HepG2 (cell line): ENCODE data around the gene FAM219A. TPM values are rescaled to one million over a fixed set of nuclear protein-coding genes. Genes with fewer than 3 reads are reported as not detected.
"Not testable (repeated sequence)": the region's sequence is repeated elsewhere in the genome, so short reads cannot be mapped to it uniquely, and the experiment has no call there.

Experiments used
- ATAC-seq: fragments of 200-7000 bp; cut with Tn5 transposase; 3 replicates; pipeline ENCODE4 v1.9.1; 2020; ENCODE audit warnings: mild to moderate bottlenecking, moderate library complexity
- BruUV-seq: library from RNA; stranded (reverse); fragments of 400-500 nt; replicated peaks from 2 replicates; lab custom pipeline; 2021; lab: Mats Ljungman, UMichigan
- CTCF ChIA-PET: fragments of 300-600 bp; formaldehyde crosslinking; extraction: SDS; loops from one replicate; lab custom pipeline; 2021; ENCODE audit warnings: low total read pairs, inconsistent platforms, low intra/inter-chr PET ratio; lab: Yijun Ruan, JAX
- POLR2A ChIA-PET: fragments of 350-600 bp; sonication (Branson Sonifier 250); formaldehyde crosslinking; loops from one replicate; lab custom pipeline; 2020; ENCODE audit warnings: antibody characterized with exemption, inconsistent platforms; lab: Yijun Ruan, JAX
- DNase-seq: peaks from one replicate; pipeline ENCODE4 v3.0.0-alpha.2; 2015; ENCODE audit warnings: low spot score
- FAIRE-seq: peaks from 3 replicates; lab custom pipeline; 2011; peaks lifted over from hg19 to GRCh38; lab: Jason Lieb, UNC
- H2AFZ ChIP-seq: one replicate; pipeline ENCODE4 v1.6.1; 2011; ENCODE audit warnings: low read length, inconsistent platforms
- H3K27ac ChIP-seq: fragments of 300-600 bp; 3 replicates; pipeline ENCODE4 v1.8.0; 2011; ENCODE audit warnings: mixed run types, mild to moderate bottlenecking, mixed read lengths, low read length, inconsistent platforms; ENCODE audit not compliant: insufficient read depth; ENCODE audit errors: extremely low read length
- H3K27me3 ChIP-seq, 2 experiments: fragments of 200-600 bp in 1 of 2; 2 replicates in 1 of 2; 3 replicates in 1 of 2; pipeline versions ENCODE4 v1.6.0 to v1.8.0; 2011; ENCODE audit warnings: low read length in 2 of 2, mild to moderate bottlenecking in 2 of 2, moderate library complexity in 2 of 2, inconsistent platforms in 1 of 2; ENCODE audit not compliant: insufficient read depth in 2 of 2, control insufficient read depth in 1 of 2
- H3K36me3 ChIP-seq, 2 experiments: fragments of 200-600 bp in 1 of 2; replicated peaks in 1 of 2; 2 replicates in 1 of 2; 3 replicates in 1 of 2; pipeline versions ENCODE4 v1.5.1 to v1.8.0; 2011; ENCODE audit warnings: low read length in 2 of 2, inconsistent platforms in 1 of 2; ENCODE audit not compliant: insufficient read depth in 2 of 2, control insufficient read depth in 1 of 2
- H3K4me1 ChIP-seq: 2 replicates; pipeline ENCODE4 v1.5.1; 2012; ENCODE audit warnings: low read length, inconsistent platforms; ENCODE audit not compliant: insufficient read depth
- H3K4me2 ChIP-seq: 2 replicates; pipeline ENCODE4 v1.6.0; 2011; ENCODE audit warnings: low read depth, low read length, inconsistent platforms
- H3K4me3 ChIP-seq, 3 experiments: fragments of 200-600 bp in 1 of 3; sonication (generic), shearing (Covaris generic) in 1 of 3; replicated peaks in 1 of 3; 2 replicates each; pipeline ENCODE4 v1.5.1; 2011 to 2016; ENCODE audit warnings: low read length in 3 of 3, inconsistent platforms in 2 of 3, low read depth in 2 of 3, mild to moderate bottlenecking in 2 of 3, control low read depth in 1 of 3, mixed read lengths in 1 of 3; ENCODE audit not compliant: insufficient read depth in 1 of 3
- H3K79me2 ChIP-seq: one replicate; pipeline ENCODE4 v1.6.1; 2011; ENCODE audit warnings: low read length, inconsistent platforms; ENCODE audit not compliant: insufficient read depth
- H3K9ac ChIP-seq: 2 replicates; pipeline ENCODE4 v1.6.0; 2011; ENCODE audit warnings: mild to moderate bottlenecking, low read depth, low read length, inconsistent platforms; ENCODE audit not compliant: insufficient read depth
- H3K9me3 ChIP-seq: 2 replicates; pipeline ENCODE4 v1.5.1; 2012; ENCODE audit warnings: mild to moderate bottlenecking, low read length
- H4K20me1 ChIP-seq: 2 replicates; pipeline ENCODE4 v1.6.0; 2011; ENCODE audit warnings: inconsistent platforms, mild to moderate bottlenecking, low read length, moderate library complexity; ENCODE audit not compliant: insufficient read depth
- CCDC6 ChIP-seq: sonication (generic); formaldehyde crosslinking; IDR thresholded peaks from 2 replicates; pipeline ENCODE4 v1.8.1; 2022; ENCODE audit warnings: mild to moderate bottlenecking, missing genetic modification reagents, moderate library complexity
- FOXM1 ChIP-seq: sonication (generic); formaldehyde crosslinking; IDR thresholded peaks from 2 replicates; pipeline ENCODE4 v1.5.0; 2020; ENCODE audit warnings: missing genetic modification reagents
- KDM3A ChIP-seq: IDR thresholded peaks from 2 replicates; pipeline ENCODE4 v1.6.1; 2018; ENCODE audit warnings: low read depth, missing compliant biosample characterization
- YEATS2 ChIP-seq: sonication (generic); formaldehyde crosslinking; IDR thresholded peaks from 2 replicates; pipeline ENCODE4 v1.4.0; 2020; ENCODE audit warnings: missing genetic modification reagents, borderline replicate concordance
- ZNF124 ChIP-seq: sonication (generic); formaldehyde crosslinking; IDR thresholded peaks from 2 replicates; pipeline ENCODE4 v1.4.0; 2020; ENCODE audit warnings: missing genetic modification reagents
- ZNF746 ChIP-seq: sonication (generic); formaldehyde crosslinking; IDR thresholded peaks from 2 replicates; pipeline ENCODE4 v1.8.0; 2022; ENCODE audit warnings: mild to moderate bottlenecking, missing genetic modification reagents
- WGBS: methylation state at CpG from one replicate; pipeline ENCODE4 v1.1.6; 2017; ENCODE audit warnings: low lambda C conversion rate; 5-methylcytosine and 5-hydroxymethylcytosine counted together
- in situ Hi-C: cut with HindIII; loops from 2 replicates; pipeline ENCODE4 v1.10.0; 2017; ENCODE audit warnings: low pct_unique_long_range_greater_than_20kb; ENCODE audit not compliant: extremely low pct_ligation_motif_present
- intact Hi-C: fragments of 100-400 bp; cut with micrococcal nuclease; formaldehyde crosslinking; loops from one replicate; pipeline ENCODE4 v1.10.0; 2022; ENCODE audit not compliant: unreplicated experiment
- polyA plus RNA-seq, 8 experiments: library from polyadenylated mRNA; depleted of rRNA in 3 of 8; stranded (reverse) in 7 of 8; unstranded in 1 of 8; fragments of >200 nt; fragmentation: Illumina TruSeq in 4 of 8; extraction: Trizol in 4 of 8; gene quantifications; 2 replicates each; pipeline versions ENCODE4 v1.2.1 to v1.2.3, GENCODE V29; 2011 to 2016; ENCODE audit warnings: low read depth in 4 of 8, missing spikeins in 1 of 8, mixed read lengths in 1 of 8; ENCODE audit not compliant: insufficient read depth in 1 of 8
- total RNA-seq, 5 experiments: library from RNA; depleted of rRNA; stranded (reverse); fragments of >200 nt; fragmentation: Illumina TruSeq; extraction: Trizol; gene quantifications; 2 replicates each; pipeline ENCODE4 v1.2.3, GENCODE V29; 2016; ENCODE audit warnings: low read depth in 1 of 5
- TF ChIP-seq, protein P1 (sequence below): sonication (generic); formaldehyde crosslinking; IDR thresholded peaks from 2 replicates; pipeline ENCODE4 v1.9.0; 2022; ENCODE audit warnings: missing genetic modification reagents, mild to moderate bottlenecking, borderline replicate concordance
- TF ChIP-seq, protein P2 (sequence below): sonication (generic); formaldehyde crosslinking; IDR thresholded peaks from 2 replicates; pipeline ENCODE4 v1.5.0; 2020; ENCODE audit warnings: mild to moderate bottlenecking, missing genetic modification reagents

Gene FAM219A
- total and polyA plus RNA-seq, 2 of the 13 experiments (the other 11 are each of a cell fraction or from before 2014, with no cell fraction given): 3.9 to 6.4 TPM

DNA sequence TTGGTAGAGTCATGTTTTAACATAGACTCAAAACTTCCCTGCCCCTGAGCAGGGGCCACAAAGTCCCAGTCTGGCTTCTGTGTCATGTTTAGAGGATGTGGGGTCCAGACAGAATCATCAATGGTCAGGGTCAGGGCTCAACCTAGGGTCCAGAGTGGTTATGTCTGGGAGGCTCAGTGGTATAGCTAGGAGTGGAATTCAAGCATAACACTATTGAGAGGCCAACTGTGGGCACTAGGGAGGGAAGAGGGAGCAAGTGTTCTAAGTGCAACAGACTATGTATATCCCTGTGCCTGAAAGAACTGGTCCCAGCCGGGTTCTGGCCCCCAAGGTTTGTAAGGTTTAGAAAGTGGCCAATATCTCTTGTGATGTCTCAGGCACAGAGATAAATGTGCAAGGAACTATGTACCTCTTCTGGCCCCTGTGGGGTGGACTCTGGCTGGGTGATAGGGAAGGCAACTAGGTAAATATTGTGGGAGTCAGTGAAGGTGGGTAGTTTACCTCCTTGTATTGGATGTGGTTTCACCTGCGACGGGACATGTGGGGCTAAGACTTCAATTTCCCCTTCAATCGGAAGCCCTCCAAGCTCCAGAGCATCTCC, 95.7 kb downstream of the FAM219A start:
- DNase-seq: no peak

DNA sequence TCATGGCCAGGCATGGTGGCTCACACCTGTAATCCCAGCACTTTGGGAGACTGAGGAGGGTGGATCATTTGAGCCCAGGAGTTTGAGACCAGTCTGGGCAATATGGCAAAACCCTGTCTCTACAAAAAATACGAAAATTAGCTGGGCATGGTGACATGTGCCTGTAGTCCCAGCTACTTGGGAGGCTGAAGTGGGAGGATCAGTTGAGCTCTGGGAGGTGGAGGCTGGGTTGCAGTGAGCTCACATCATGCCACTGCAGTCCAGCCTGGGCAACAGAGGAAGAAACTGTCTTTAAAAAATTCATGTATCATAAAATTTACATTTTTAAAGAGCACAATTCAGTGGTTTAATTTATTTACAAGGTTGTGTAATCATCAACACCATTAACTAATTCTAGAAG, 105.4 kb downstream of the FAM219A start:
- H3K79me2 ChIP-seq, H3K27me3 ChIP-seq, in situ Hi-C loops, H4K20me1 ChIP-seq, DNase-seq, H3K36me3 ChIP-seq, H2AFZ ChIP-seq, CTCF ChIA-PET, FAIRE-seq, BruUV-seq, ATAC-seq: not testable (repeated sequence)
- Histone ChIP-seq H3K9ac (peak overlapping the region; percentile 76), H3K9me3 (peaks cover 11% of the 10 kb centered on the region), H3K4me1 (peaks cover 54% of the 10 kb centered on the region), H3K4me2 (peak overlapping the region; percentile 78), H3K27ac (peak overlapping the region; percentile 95), H3K4me3 (peak overlapping the region in 1 of 3 experiments; percentile 64; a peak in 1 of 6 replicates)
- 75% methylated on average over 1 of the region's 1 CpG for WGBS
- TF ChIP-seq, protein P1, sequence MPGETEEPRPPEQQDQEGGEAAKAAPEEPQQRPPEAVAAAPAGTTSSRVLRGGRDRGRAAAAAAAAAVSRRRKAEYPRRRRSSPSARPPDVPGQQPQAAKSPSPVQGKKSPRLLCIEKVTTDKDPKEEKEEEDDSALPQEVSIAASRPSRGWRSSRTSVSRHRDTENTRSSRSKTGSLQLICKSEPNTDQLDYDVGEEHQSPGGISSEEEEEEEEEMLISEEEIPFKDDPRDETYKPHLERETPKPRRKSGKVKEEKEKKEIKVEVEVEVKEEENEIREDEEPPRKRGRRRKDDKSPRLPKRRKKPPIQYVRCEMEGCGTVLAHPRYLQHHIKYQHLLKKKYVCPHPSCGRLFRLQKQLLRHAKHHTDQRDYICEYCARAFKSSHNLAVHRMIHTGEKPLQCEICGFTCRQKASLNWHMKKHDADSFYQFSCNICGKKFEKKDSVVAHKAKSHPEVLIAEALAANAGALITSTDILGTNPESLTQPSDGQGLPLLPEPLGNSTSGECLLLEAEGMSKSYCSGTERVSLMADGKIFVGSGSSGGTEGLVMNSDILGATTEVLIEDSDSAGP (CRISPR knock-in tag): 0 out of 2 replicates have a peak, but pooled peaks have one; percentile 21
- TF ChIP-seq ZNF746 (CRISPR knock-in tag): 0 out of 2 replicates have a peak, but pooled peaks have one; percentile 19
- TF ChIP-seq, protein P2, sequence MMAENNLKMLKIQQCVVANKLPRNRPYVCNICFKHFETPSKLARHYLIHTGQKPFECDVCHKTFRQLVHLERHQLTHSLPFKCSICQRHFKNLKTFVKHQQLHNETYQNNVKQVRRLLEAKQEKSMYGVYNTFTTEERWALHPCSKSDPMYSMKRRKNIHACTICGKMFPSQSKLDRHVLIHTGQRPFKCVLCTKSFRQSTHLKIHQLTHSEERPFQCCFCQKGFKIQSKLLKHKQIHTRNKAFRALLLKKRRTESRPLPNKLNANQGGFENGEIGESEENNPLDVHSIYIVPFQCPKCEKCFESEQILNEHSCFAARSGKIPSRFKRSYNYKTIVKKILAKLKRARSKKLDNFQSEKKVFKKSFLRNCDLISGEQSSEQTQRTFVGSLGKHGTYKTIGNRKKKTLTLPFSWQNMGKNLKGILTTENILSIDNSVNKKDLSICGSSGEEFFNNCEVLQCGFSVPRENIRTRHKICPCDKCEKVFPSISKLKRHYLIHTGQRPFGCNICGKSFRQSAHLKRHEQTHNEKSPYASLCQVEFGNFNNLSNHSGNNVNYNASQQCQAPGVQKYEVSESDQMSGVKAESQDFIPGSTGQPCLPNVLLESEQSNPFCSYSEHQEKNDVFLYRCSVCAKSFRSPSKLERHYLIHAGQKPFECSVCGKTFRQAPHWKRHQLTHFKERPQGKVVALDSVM (CRISPR knock-in tag): peak; percentile 93
- POLR2A ChIA-PET: interaction anchor here (0.8 to 3.0 kb wide), 4 partner anchors 9 to 174 kb away, joined by 4 to 70 read pairs (median 11); partner anchors contain the start of genes MYORG and UBAP1
- intact Hi-C loops: loop anchor here (1.0 kb wide), 2 partner anchors 19 to 24 kb away; no protein-coding TSS in a partner anchor

More for the DNA sequence above, 95.7 kb downstream of the FAM219A start:
- H3K4me2 ChIP-seq: no peak overlapping the region
- FAIRE-seq: no peak
- H3K27ac ChIP-seq: no peak overlapping the region
- ATAC-seq: peak; percentile 79
- no peaks in the 10 kb centered on the region; a peak in 1 of 5 replicates for H3K36me3 ChIP-seq
- no peaks in the 10 kb centered on the region for H3K79me2 ChIP-seq
- intact Hi-C loops: no loop called here
- peaks cover 1% of the 10 kb centered on the region; the same call in 1 of the 2 replicates for H3K9me3 ChIP-seq
- POLR2A ChIA-PET: interaction anchor here (1.0 to 1.6 kb wide), 2 partner anchors 10 to 13 kb away, joined by 3 to 4 read pairs; no protein-coding TSS in a partner anchor
- WGBS: 41% methylated on average over 4 of the region's 4 CpGs
- no peak overlapping the region for H2AFZ ChIP-seq
- in situ Hi-C loops: no loop called here
- TF ChIP-seq KDM3A (no peak), CCDC6 (CRISPR knock-in tag) (no peak), ZNF124 (CRISPR knock-in tag) (no peak), FOXM1 (no peak), YEATS2 (CRISPR knock-in tag) (no peak)
- no peaks in the 10 kb centered on the region for H3K27me3 ChIP-seq
- H3K4me1 ChIP-seq: peaks cover 36% of the 10 kb centered on the region
- H3K4me3 ChIP-seq: no peak overlapping the region
- CTCF ChIA-PET: no interaction called here
- BruUV-seq: no TSS peak
- H3K9ac ChIP-seq: no peak overlapping the region
- no peaks in the 10 kb centered on the region for H4K20me1 ChIP-seq
